MM.1S (cell line): ENCODE data around the gene ADCY9.

Source experiments
- DNase-seq: peaks from one replicate; pipeline ENCODE4 v3.0.0-alpha.2; 2015
- H2AFZ ChIP-seq: fragments of 300-600 bp; sonication (generic); 2 replicates; pipeline ENCODE4 v1.6.0; 2016; ENCODE audit warnings: antibody characterized with exemption, low read length
- H3F3A ChIP-seq: fragments of 300-600 bp; sonication (generic); 2 replicates; pipeline ENCODE4 v1.6.1; 2016; ENCODE audit warnings: mild to moderate bottlenecking, antibody characterized with exemption, low read length, moderate library complexity, mixed read lengths; ENCODE audit not compliant: insufficient read depth
- H3K27ac ChIP-seq: fragments of 300-600 bp; sonication (generic); 2 replicates; pipeline ENCODE4 v1.5.1; 2016; ENCODE audit warnings: mild to moderate bottlenecking, low read length
- H3K27me3 ChIP-seq: fragments of 300-600 bp; sonication (generic); replicated peaks from 2 replicates; pipeline ENCODE4 v1.6.0; 2016; ENCODE audit warnings: low read length; ENCODE audit not compliant: insufficient read depth
- H3K36me3 ChIP-seq: fragments of 300-600 bp; sonication (generic); replicated peaks from 2 replicates; pipeline ENCODE4 v1.6.1; 2016; ENCODE audit warnings: mild to moderate bottlenecking, low read length, mixed read lengths; ENCODE audit not compliant: insufficient read depth
- H3K4me1 ChIP-seq: fragments of 300-600 bp; sonication (generic); 2 replicates; pipeline ENCODE4 v1.6.1; 2016; ENCODE audit warnings: low read length, mixed read lengths
- H3K4me2 ChIP-seq: fragments of 300-600 bp; sonication (generic); 2 replicates; pipeline ENCODE4 v1.6.0; 2016; ENCODE audit warnings: low read depth, low read length
- H3K4me3 ChIP-seq: fragments of 300-600 bp; sonication (generic); 2 replicates; pipeline ENCODE4 v1.5.1; 2016; ENCODE audit warnings: low read length, mixed read lengths
- H3K79me2 ChIP-seq: fragments of 300-600 bp; sonication (generic); 2 replicates; pipeline ENCODE4 v1.6.1; 2016; ENCODE audit warnings: mixed run types, low read length, mixed read lengths
- H3K9ac ChIP-seq: fragments of 300-600 bp; sonication (generic); 2 replicates; pipeline ENCODE4 v1.6.1; 2016; ENCODE audit warnings: low read length, mixed read lengths
- H3K9me2 ChIP-seq: fragments of 300-600 bp; sonication (generic); replicated peaks from 2 replicates; pipeline ENCODE4 v1.6.1; 2016; ENCODE audit warnings: mild to moderate bottlenecking, low read length, mixed read lengths; ENCODE audit not compliant: insufficient read depth
- H3K9me3 ChIP-seq: fragments of 300-600 bp; sonication (generic); replicated peaks from 2 replicates; pipeline ENCODE4 v1.6.1; 2016; ENCODE audit warnings: mild to moderate bottlenecking, low read length, mixed read lengths; ENCODE audit not compliant: insufficient read depth
- H4K20me1 ChIP-seq: fragments of 300-600 bp; sonication (generic); 2 replicates; pipeline ENCODE4 v1.6.1; 2016; ENCODE audit warnings: mild to moderate bottlenecking, low read length, moderate library complexity, mixed read lengths; ENCODE audit not compliant: insufficient read depth
- EZH2 ChIP-seq: fragments of 300-600 bp; sonication (generic); optimal IDR thresholded peaks from 2 replicates; pipeline ENCODE3; 2017; ENCODE audit warnings: low read depth, mild to moderate bottlenecking, antibody characterized with exemption, low read length, mixed read lengths
- EZH2phosphoT487 ChIP-seq: fragments of 300-600 bp; sonication (generic); IDR thresholded peaks from 2 replicates; pipeline ENCODE4 v1.6.1; 2018; ENCODE audit warnings: antibody characterized with exemption, low read length
- TF ChIP-seq, protein P1 (sequence below): fragments of 300-600 bp; sonication (generic); IDR thresholded peaks from 2 replicates; pipeline ENCODE4 v1.5.1; 2016; ENCODE audit warnings: antibody characterized with exemption, low read length, mixed read lengths

The ADCY9 gene

DNA sequence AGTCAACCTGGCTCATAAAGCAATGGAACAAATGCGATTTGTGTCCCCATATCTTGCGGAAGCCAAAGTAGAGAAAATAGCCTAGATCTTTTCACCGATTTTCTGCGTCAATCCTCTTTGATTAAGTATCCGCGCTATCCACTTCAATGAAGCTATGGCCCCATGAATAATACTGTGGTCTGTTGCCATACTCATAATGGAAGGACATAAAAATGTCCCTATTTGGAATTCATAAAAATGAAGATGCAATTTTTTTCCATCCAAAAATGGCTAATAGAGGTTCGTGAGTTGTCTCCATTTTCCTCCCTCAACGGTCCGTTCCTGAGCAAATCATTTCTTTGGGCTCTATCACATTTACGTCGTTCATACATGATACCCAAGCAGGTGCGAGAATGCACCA, 25.4 kb upstream of the ADCY9 start:
- Histone ChIP-seq H3K9me2 (no peaks in the 10 kb centered on the region), H4K20me1 (no peaks in the 10 kb centered on the region), H3K4me1 (no peaks in the 10 kb centered on the region), H2AFZ (no peak overlapping the region), H3K27ac (no peak overlapping the region), H3K79me2 (no peaks in the 10 kb centered on the region), H3K9me3 (no peaks in the 10 kb centered on the region), H3K27me3 (no peaks in the 10 kb centered on the region), H3K4me3 (no peak overlapping the region), H3K36me3 (no peaks in the 10 kb centered on the region), H3F3A (no peaks in the 10 kb centered on the region), H3K4me2 (no peak overlapping the region), H3K9ac (no peak overlapping the region)
- TF ChIP-seq EZH2: no peak
- TF ChIP-seq, protein P1, sequence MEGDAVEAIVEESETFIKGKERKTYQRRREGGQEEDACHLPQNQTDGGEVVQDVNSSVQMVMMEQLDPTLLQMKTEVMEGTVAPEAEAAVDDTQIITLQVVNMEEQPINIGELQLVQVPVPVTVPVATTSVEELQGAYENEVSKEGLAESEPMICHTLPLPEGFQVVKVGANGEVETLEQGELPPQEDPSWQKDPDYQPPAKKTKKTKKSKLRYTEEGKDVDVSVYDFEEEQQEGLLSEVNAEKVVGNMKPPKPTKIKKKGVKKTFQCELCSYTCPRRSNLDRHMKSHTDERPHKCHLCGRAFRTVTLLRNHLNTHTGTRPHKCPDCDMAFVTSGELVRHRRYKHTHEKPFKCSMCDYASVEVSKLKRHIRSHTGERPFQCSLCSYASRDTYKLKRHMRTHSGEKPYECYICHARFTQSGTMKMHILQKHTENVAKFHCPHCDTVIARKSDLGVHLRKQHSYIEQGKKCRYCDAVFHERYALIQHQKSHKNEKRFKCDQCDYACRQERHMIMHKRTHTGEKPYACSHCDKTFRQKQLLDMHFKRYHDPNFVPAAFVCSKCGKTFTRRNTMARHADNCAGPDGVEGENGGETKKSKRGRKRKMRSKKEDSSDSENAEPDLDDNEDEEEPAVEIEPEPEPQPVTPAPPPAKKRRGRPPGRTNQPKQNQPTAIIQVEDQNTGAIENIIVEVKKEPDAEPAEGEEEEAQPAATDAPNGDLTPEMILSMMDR: no peak
- no peak for TF ChIP-seq EZH2phosphoT487
- no peak for DNase-seq

DNA sequence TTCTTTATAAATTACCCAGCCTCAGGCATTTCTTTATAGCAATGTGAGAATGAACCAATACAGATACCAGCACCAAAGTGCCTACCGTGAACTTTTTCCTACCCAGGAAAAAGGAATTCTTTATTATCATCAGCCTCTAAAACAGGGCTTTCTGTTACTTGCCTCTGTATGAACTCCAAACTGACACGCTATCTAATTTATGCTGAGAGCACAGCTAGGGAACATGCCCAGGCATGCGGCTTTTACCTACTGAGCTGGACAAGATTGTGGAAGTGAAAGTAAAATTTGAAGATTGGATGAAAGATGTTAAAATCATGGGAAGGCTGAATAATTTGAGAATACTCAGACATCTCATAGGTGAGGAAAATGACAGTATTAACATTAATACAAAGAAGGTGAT, 24.4 kb upstream of the ADCY9 start:
- DNase-seq: no peak
- Histone ChIP-seq H3F3A (no peaks in the 10 kb centered on the region), H3K9ac (no peak overlapping the region), H3K9me3 (no peaks in the 10 kb centered on the region), H3K79me2 (no peaks in the 10 kb centered on the region), H3K4me2 (no peak overlapping the region), H3K4me1 (no peaks in the 10 kb centered on the region), H3K27ac (no peak overlapping the region), H3K27me3 (no peaks in the 10 kb centered on the region), H3K9me2 (no peaks in the 10 kb centered on the region), H3K4me3 (no peak overlapping the region), H3K36me3 (no peaks in the 10 kb centered on the region), H2AFZ (no peak overlapping the region), H4K20me1 (no peaks in the 10 kb centered on the region)
- TF ChIP-seq EZH2 (no peak), EZH2phosphoT487 (no peak)
- TF ChIP-seq, protein P1: no peak

DNA sequence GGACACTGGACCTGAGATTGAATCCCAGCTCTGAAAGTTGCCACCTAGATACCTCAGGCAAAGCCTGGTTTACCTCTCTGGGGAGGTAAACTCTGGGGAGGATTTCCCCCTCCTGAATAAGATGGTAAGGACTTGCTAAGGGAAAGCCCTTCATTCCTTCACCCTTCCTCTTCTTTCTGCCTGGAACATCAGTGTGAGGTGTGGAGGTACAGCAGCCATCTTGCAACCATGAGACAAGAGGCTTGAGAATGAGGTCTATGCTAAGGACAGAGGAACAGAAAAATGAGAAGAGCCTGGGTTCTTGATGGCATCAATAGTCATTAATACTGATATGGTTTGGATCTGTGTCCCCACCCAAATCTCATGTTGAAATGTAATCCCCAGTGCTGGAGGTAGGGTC, 23.7 kb upstream of the ADCY9 start:
- no peak overlapping the region for H3K27ac ChIP-seq
- H3K4me3 ChIP-seq: no peak overlapping the region
- no peaks in the 10 kb centered on the region for H3K4me1 ChIP-seq
- no peaks in the 10 kb centered on the region for H3K9me3 ChIP-seq
- TF ChIP-seq EZH2phosphoT487 (no peak), EZH2 (no peak)
- TF ChIP-seq, protein P1: no peak
- no peaks in the 10 kb centered on the region for H3K79me2 ChIP-seq
- no peaks in the 10 kb centered on the region for H3K36me3 ChIP-seq
- H3K27me3 ChIP-seq: no peaks in the 10 kb centered on the region
- no peak for DNase-seq
- no peak overlapping the region for H3K9ac ChIP-seq
- H3K9me2 ChIP-seq: no peaks in the 10 kb centered on the region
- no peak overlapping the region for H2AFZ ChIP-seq
- H3F3A ChIP-seq: no peaks in the 10 kb centered on the region
- no peaks in the 10 kb centered on the region for H4K20me1 ChIP-seq
- no peak overlapping the region for H3K4me2 ChIP-seq
